NCI-H2171 treated with DMSO at 0.1 percent for 48 hours (cell line): ENCODE measurements around the gene AVPI1.

Experiments used
- DNase-seq: peaks from one replicate; lab custom pipeline; 2025; lab: John Stamatoyannopoulos, UW

Gene AVPI1, protein sequence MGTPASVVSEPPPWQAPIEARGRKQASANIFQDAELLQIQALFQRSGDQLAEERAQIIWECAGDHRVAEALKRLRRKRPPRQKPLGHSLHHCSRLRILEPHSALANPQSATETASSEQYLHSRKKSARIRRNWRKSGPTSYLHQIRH

DNA sequence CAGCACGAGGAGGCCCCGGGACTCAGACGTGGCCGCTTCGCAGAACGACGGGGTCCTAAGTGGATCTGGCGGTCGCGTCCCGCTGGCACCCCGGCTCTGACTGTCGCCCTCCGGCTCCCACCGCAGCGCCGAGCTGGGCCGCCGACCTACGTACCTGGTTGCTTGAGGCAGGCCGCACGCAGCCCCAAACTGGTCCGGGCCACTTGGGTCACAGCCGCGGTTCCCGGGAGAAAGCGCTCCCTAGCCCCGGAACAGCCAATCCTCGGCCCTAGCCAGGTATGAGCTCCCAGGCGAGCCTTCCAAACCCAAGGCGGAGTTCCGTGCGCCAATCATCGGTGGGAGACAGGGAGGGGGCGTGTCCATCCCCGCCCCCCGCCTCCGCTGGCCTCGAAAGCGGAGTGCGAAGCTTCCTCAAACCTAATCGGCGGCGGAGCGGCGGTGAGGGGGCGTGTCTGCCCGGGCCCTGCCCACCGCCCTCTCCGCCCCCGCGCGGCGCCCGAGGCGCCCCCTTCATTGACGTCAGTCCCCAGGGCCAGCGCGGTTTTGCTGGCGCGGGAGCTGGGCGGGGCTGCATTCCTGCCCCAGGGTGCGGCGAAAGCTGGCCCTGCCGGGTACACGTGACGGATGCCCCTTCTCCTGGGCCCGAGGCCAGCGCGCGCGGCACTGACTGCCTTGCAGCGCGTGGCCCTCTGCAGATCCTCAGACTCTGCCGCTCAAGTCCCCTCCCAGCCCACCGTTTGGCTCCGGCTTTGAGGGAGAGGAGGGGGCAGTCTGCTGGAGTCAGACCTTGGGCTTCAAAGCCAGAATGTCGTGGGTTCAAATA lies at the start of gene AVPI1:
Gene AVPI1, minus strand, starts transcription at position 280 of the 823 bp plus-strand sequence. CDS start 7,336 bp downstream, outside the sequence.
- DNase-seq = peak; percentile 93

DNA sequence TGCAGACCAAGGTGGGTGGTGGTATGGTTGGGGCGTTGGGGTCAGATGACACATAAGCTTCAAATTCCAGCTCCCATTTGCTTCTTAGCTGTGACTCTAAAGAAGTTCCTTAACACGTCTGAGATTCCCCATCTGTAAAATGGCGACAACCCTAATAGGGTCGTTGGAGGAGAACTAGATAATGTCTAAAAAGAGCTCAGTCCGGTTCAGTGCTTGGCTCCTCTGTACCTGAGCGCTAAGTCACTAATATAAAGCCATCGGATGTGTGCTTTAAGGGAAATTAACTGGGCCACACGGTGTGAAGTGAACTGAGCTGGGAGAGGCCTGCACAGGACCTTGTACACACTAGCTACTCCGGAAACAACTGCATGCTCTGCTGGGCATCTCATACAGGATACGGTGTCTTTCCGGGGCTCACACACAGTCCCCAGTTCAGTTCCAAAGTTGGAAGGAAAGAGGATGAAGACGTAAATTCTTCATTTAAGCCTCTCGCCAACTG lies 49.4 kb upstream of the AVPI1 start:
- DNase-seq = no peak

DNA sequence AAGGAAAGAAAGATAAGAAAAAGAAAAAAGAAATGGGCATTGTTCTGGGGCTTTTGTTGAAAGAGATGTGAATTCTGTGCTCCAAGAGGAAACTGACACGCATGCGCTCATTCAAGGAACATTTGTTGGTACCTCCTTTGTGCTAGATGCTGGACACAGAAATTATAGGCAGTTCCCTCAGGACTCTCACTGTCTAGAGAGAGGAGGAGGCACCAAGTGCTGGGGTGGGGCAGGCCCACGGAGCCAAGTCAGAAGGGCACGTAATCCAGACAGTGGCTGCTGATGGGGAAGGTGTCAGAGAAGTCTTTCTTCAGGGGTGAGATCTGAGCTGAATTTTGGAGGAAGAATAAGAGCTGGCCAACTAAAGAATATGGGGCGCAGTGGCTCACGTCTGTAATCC lies 47.0 kb upstream of the AVPI1 start:
- DNase-seq = no peak

DNA sequence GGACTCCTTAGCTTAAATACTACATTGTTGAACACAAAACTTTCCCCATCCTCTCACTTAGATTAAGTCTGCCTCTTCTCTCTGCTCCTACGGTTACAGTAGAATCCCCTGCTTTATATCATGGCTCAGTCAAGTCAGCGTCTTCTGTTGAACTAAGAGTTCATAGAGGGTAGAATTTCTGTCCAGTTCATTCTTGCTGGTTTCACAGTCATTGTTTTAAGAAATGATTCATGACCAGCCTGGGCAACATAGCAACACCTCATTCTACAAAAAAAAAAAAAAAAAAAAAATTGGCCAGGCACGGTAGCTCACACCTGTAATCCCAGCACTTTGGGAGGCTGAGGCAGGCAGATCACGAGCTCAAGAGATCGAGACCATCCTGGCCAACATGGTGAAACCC lies 46.2 kb upstream of the AVPI1 start:
- DNase-seq = no peak

DNA sequence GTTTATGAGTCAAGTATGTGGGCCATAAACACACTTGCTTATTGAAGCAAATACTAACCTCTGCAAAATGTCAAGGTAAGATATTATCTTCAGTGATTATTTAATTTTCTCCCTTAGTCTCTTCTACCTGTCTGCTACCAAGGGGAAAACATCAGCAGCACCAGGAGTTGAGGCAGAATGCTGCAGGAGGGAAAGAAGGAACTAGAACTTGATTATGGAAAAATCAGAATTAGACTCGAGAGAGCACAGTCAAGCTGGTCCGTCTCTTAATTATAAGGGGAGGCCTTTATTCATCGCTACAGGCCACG lies 45.0 kb upstream of the AVPI1 start:
- no peak for DNase-seq

DNA sequence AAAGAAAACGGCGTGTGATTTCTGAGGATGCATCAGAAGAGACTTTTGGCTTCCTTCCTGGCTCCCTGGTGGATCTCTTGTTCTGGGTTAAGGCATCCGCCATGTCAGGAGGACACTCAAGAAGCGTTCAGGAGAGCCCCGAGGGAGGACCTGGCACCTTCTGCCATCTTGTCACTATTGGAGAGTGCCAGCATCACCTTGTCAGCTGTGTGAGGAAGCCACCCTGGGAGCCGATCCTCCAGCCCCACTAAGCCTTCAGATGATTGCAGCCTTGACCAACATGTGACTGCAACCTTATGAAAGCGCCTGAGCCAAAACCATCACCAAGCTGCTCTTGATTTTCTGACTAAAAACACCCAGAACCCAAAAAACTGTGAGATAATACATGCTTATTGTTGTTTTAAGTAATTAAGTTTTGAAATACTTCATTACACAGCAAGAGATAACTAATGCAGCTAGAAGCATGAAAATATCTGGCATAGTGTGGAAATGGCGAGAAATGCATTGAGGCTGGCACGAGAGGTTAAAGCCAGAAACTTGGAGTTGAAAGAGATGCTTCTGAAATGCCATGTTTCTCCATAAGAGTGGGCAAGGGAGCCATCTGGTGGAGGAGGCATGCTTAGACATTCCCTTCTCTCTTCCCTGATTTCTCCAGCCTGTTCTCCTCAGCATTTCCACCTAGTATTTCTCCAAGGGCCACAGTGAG lies 44.5 kb upstream of the AVPI1 start:
- peak; percentile 68 for DNase-seq

DNA sequence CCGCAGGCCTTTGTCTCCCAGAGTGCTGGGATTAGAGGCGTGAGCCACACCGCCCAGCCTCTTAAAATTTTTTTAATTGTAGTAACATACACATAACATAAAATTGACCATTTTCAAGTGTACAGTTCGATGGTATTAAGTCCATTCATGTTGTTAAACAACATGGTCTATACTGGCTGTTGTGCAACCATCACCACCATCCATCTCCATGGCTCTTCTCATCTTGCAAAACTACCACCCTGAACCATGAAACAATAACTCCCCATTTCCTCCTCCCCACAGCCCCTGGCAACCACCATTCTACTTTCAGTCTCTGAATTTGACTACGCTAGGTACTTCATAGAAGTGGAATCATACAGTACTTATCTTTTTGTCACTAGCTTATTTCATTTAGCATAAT lies 42.0 kb upstream of the AVPI1 start:
- no peak for DNase-seq

DNA sequence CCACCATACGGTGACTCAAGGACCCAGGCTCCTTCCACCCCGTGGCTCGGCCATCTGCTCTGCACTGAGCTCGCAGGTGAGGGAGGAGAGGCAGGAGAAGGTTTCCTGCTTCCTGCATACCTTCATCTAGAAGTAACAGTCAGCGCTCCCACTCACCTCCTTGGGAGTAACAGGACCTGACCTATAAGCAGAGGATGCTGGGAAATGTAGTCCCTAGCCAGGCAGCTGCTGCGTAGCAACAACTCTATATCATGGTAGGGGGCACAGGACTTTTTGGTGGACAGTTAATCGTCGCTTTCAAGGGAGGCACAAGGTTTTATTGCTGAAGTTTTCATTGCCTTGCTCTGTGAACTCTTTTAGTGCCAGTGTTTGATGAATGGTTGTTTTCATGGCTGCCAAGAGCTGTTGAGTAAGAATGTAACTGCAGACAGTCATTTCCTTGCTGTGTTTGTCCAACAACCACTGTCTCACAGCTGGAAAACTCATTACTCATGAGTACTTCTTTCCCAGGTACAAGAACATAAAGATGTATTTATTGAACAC lies 39.7 kb upstream of the AVPI1 start:
- no peak for DNase-seq

DNA sequence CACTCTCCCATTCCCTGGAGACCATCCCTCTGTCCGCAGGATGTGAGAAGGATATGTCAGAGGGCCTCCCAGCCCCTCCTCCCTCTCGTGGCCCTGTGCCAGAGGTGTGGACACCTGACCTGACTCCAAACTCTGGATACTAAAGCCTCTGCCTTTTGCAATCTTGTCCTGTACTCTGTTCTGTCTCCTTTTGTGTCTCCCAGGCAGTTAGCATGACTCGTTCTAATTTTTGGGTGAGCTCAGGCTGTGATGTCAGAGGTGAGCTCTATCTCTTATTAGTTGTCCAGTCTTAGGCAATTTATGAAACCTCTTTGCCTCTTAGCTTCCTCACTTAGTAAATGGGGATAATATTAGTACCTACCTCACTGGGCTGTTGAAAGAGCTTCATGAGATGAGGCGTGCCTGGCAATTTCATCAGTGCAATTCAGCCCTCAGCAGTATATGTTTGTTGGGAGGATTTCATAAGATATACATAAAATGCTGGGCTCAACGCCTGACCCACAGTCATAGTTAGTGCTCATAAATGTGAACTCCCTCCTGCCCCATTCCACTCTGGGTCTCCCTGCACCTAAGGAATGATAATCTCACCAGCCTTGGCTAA lies 37.4 kb upstream of the AVPI1 start:
- no peak for DNase-seq

DNA sequence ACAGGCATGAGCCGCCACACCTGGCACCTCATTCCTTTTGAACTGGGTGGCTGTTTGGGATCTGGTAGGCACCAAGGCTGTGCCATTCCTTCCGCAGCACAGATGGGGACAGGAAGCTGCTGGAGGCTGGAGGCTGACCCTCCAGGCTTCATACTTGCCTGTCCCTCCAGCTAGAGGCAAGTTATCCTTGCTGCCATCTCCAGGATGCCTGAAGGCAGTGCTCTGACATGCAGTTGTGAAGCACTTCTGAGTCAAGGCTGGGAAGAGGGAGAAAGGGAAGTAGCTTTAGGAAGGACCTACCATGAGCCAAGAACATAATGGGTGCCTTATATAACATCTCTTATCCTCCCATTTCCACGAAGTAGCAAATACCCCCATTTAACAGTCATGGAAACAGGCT lies 36.0 kb upstream of the AVPI1 start:
- DNase-seq = no peak

DNA sequence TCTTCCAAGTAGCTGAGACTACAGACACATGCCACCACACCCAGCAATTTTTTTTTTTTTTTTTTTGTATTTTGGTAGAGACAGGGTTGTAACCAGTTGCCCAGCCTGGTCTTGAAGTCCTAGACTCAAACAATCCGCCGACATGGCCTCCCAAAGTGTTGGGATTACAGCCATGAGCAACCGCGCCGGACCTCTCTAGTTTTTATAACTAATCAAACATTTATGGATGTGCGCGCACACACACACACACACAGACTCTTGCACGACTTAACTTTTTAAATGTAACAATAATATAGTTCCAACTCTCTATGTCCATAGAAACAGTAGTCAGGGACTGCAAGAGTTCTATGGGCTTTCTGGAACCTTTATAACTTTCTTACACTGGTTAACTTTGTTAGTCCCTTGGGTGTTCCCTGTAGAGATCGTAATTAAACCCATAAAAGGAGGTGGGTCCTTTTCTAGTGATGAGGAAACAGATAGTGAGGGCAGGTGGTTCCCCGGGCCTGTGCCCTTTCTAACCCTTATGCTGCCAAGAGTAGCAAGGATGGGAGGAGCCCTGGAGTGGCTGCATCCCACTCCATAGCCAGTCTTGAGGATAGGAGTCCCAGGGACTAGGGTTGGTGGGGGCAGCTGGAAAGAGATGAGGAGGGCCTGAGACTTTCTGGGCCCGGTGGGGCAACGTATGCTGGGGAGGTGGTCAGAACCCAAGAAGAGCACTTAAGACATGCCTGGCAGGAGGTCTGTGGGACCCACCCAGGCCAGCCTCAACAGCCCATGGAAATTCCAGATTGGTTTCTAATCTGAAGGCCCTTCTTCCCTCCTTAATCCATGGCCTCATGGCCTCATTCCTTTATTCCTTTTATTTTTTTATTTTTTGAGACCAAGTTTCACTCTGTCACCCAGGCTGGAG lies 35.1 kb upstream of the AVPI1 start:
- DNase-seq = no peak

DNA sequence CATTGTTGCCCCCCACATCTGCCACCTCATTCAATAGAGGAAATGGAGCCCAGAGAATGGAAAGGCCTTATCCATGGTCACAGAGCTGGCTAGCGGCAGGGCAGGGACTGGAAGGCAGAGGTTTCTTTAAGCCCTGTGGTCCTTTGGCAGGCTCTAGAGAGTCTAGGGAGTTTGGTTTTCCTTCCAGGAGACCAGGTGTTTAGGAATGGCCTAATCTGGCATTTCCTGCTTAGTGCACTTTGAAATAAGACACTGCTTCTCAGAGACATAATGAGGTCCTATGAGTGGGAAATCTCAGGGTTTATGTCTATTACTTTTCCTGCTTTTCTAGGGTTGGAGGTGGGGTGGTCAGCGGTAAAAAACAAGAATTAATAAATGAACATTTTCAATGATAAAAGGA lies 32.6 kb upstream of the AVPI1 start:
- DNase-seq = no peak

DNA sequence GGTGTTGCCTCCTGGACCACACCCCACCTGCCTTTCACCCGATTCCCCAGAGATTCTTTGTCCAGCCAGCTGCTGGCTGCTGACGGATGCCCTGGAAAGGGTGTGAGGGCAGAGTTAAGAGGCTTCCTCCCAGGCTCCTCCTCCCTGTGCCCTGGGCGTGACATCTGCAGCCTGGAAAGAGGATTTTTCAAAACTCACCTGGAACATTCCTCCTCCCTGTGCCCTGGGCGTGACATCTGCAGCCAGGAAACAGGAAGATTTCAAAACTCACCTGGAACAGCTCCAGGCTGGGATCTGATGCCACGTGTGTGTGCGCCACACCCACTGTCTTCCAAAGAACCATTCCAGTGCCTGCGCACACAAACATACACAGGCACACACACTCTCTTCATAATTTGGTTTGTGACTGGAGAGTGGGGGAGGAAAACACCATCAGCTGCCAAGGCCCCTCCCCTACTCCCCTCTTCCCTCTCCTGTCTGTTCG lies 31.7 kb upstream of the AVPI1 start:
- DNase-seq = peak; percentile 66

DNA sequence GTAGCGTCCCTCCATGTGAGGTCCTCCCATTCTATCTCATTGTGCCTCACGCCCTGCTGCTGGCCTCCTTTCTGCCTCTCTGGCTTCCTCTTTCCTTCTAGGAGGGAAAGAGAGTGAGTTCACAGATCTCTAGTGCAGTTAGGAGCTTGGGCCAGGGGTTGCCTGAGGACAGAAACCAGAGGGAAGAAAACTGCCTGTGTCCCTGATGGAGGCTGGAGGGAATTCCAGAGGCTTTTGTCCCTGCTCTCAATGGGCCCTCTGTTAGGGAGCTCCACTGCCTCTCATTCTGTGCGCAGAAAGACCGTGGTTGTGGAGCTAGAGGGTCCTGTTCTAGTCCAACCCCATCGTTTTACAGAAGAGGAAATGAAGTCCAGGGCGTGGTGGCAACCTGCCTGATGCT lies 31.1 kb upstream of the AVPI1 start:
- no peak for DNase-seq

DNA sequence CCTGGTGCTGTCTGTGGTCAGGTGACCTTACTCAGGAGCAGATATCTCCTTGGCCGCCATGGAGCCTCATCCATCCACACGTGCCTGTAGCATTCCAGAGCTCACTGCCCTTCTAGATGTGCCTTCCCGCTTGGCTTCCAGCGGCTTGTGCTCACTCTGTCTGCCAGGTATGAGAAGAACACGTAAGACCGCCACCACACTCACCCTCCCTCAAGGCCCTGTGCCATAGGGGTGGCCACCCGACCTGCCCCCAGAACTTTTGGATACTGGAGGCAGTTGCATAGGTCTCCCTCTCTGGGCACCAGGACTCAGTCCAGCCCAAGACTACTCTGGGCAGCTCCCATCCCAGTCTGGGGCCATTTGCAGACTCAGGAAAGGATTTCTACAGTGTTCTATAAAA lies 30.6 kb upstream of the AVPI1 start:
- no peak for DNase-seq

DNA sequence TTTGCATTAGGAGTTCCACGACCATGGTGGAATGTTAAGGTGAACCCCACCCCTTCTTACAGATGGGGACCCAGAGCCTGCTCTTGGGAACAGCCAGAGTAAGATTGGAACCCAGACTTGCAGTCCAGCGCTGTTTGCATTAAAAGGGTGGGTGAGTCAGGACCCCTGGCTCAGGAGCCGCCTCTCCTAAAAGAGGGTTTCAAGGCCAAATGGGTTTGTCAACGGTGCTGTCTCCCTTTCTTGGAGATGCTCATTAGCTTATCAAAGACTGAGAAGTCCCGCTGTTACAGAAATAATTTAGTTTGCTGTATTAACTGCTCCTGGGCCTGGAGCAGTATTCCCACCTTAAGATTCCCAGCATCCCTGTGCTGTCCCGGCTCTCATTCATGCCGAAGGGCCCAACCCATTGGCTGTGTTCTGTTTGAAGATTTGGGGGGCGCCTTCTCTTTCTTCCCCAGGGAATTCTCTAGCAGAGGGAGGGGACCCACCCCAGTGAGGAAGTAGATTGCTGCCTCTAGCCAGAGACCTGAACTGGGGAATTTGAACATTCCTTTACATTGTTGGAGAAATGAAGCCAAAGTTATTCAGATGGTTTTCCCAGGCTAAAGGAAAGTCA lies 28.3 kb upstream of the AVPI1 start:
- no peak for DNase-seq

DNA sequence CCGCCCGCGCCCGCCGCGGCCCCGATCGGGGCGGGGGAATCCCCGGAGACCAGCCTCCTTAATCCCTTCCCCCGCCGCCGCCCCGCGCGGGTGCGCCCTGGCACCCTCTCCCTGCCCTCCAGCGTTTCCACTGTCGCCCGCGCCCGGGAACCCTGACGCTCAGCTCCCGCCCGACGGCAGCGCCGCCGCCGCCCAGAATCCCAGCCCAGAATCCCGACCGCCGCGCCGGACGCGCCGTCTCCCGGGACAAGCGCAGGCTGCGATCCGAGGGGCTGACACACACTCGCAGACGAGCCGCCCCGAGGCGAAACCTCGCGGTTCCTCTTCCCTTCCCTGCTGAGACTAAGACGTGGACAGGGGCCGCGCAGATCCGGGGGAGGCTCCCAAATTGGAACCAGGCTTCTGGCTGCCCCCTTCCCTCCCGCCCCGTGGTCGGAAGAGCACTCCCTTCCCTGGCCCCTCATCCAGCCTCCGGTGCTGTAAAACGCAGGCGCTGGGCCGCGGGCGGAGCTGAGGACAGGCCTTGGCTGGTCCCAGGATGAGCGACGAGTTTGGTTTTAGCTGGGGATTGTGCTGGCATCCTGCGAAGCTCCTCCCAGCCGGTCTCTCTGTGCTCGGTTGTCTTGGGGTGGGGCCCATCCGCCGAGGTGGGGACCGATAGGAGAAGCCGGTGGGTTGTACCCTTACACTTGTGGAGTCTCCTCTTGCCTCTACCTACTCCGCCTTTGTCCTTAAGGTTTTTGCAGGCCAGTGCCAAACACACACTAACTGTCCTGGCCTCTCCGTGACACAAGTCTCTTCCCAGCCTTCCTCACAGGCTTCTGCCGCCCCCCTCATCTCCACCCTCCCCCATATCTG lies 27.6 kb upstream of the AVPI1 start:
- peak; percentile 21 for DNase-seq

DNA sequence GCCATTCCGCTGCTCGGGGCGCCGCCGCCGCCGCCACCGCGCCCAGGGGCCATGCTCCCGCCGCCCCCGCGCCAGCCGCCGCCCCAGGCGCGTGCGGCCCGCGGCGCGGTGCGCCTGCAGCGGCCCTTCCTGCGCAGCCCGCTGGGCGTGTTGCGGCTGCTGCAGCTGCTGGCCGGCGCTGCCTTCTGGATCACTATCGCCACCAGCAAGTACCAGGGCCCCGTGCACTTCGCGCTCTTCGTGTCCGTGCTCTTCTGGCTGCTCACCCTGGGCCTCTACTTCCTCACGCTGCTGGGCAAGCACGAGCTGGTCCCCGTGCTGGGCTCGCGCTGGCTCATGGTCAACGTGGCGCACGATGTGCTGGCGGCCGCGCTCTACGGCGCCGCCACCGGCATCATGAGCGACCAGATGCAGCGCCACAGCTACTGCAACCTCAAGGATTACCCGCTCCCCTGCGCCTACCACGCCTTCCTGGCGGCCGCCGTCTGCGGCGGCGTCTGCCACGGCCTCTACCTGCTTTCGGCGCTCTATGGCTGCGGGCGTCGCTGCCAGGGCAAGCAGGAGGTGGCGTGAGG lies 26.9 kb upstream of the AVPI1 start:
- DNase-seq = peak; percentile 49

DNA sequence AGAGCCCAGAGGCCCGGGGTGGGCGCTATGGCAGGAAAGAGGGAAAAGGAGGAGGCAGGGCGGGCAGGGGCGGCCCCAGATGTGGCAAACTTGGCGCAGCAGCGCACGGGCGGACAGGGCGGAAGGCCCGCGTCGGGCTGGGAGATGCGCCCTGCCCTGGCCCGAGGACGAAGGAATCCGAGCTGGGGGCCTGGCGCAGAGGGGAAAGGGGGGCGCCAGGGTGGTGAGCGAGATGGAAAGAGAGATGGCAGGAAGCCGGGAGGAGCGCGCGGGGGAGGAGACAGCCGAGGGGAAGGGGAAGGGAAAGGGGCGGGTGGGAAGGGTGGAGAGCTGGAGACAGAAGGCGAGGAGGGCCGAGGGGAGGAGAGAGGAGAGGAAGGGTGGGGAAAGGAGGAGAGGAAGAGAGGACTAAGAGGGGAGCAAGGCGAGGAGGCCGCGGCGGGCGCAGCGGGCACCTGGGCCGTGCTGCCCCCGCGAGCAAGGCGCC lies 26.3 kb upstream of the AVPI1 start, which contains the start of gene MARVELD1:
Gene MARVELD1, plus strand, starts transcription at position 392 of the 487 bp plus-strand sequence. CDS start 147 bp downstream, outside the sequence.
- peak; percentile 71 for DNase-seq
